OCI-LY7 (cell line): ENCODE data around the gene POLR2E. TPM values are rescaled to one million over a fixed set of nuclear protein-coding genes. Genes with fewer than 3 reads are reported as not detected.
A peak's percentile ranks its signal among the peaks of the same experiment; 100 is the strongest.

Experiments used
- BruUV-seq: library from RNA; stranded (reverse); fragments of 400-500 nt; replicated peaks from 2 replicates; lab custom pipeline; 2021; lab: Mats Ljungman, UMichigan
- CTCF ChIA-PET: fragments of 300-600 bp; sonication (Branson Sonifier 250); formaldehyde crosslinking; loops from one replicate; lab custom pipeline; 2022; ENCODE audit warnings: antibody characterized with exemption; ENCODE audit not compliant: unreplicated experiment; lab: Charles Lee
- POLR2A ChIA-PET: fragments of 300-600 bp; sonication (Branson Sonifier 250); formaldehyde crosslinking; loops from one replicate; lab custom pipeline; 2022; ENCODE audit warnings: antibody characterized with exemption; lab: Charles Lee
- DNase-seq: peaks from one replicate; pipeline ENCODE4 v3.0.0-alpha.2; 2015; ENCODE audit warnings: low spot score
- H2AFZ ChIP-seq: fragments of 200-600 bp; sonication (generic), shearing (Covaris generic); 2 replicates; pipeline ENCODE4 v1.6.1; 2014; ENCODE audit warnings: mild to moderate bottlenecking, antibody characterized with exemption, low read length, moderate library complexity
- H3K27ac ChIP-seq: fragments of 200-600 bp; sonication (generic); 2 replicates; pipeline ENCODE4 v1.5.1; 2014; ENCODE audit warnings: mixed run types, low read depth, mild to moderate bottlenecking, moderate library complexity, low read length, inconsistent platforms; ENCODE audit not compliant: poor library complexity, severe bottlenecking
- H3K36me3 ChIP-seq: fragments of 200-600 bp; sonication (generic); 2 replicates; pipeline ENCODE4 v1.6.1; 2014; ENCODE audit warnings: mild to moderate bottlenecking, antibody characterized with exemption, low read length, moderate library complexity, mixed read lengths; ENCODE audit not compliant: insufficient read depth
- H3K4me1 ChIP-seq: fragments of 200-600 bp; sonication (generic); 2 replicates; pipeline ENCODE4 v1.5.1; 2014; ENCODE audit warnings: mild to moderate bottlenecking, low read length; ENCODE audit not compliant: insufficient read depth, poor library complexity, severe bottlenecking
- H3K4me2 ChIP-seq: fragments of 200-600 bp; sonication (generic); 2 replicates; pipeline ENCODE4 v1.6.1; 2014; ENCODE audit warnings: mild to moderate bottlenecking, low read length
- H3K4me3 ChIP-seq: fragments of 200-600 bp; sonication (generic); 2 replicates; pipeline ENCODE4 v1.5.1; 2014; ENCODE audit warnings: mild to moderate bottlenecking, low read depth, low read length; ENCODE audit not compliant: poor library complexity, severe bottlenecking
- H3K79me2 ChIP-seq: fragments of 200-600 bp; sonication (generic); 2 replicates; pipeline ENCODE4 v1.6.1; 2016; ENCODE audit warnings: low read depth, mild to moderate bottlenecking, low read length, moderate library complexity, mixed read lengths; ENCODE audit not compliant: insufficient read depth
- H3K9me2 ChIP-seq: fragments of 200-600 bp; sonication (generic); 2 replicates; pipeline ENCODE4 v1.6.1; 2016; ENCODE audit warnings: mild to moderate bottlenecking, low read length, mixed read lengths; ENCODE audit not compliant: insufficient read depth
- H3K9me3 ChIP-seq: fragments of 200-600 bp; sonication (generic); 2 replicates; pipeline ENCODE4 v1.6.1; 2014; ENCODE audit warnings: mild to moderate bottlenecking, mixed run types, low read length, mixed read lengths
- H4K20me1 ChIP-seq: fragments of 200-600 bp; sonication (generic); 2 replicates; pipeline ENCODE4 v1.6.1; 2014; ENCODE audit warnings: mild to moderate bottlenecking, antibody characterized with exemption, low read length, moderate library complexity, mixed read lengths; ENCODE audit not compliant: insufficient read depth
- EZH2phosphoT487 ChIP-seq: fragments of 200-600 bp; sonication (generic); IDR thresholded peaks from 2 replicates; pipeline ENCODE4 v1.6.1; 2018; ENCODE audit warnings: low read depth, borderline replicate concordance, mild to moderate bottlenecking, mixed run types, antibody characterized with exemption, low read length, moderate library complexity, mixed read lengths
- intact Hi-C: fragments of 100-400 bp; cut with micrococcal nuclease; formaldehyde crosslinking; loops from one replicate; pipeline ENCODE4 v1.10.0; 2022; ENCODE audit not compliant: unreplicated experiment
- total RNA-seq, 2 experiments: library from RNA; depleted of rRNA in 1 of 2; stranded (reverse); fragments of >200 nt in 1 of 2; shearing (Covaris generic) in 1 of 2; gene quantifications; 2 replicates each; pipeline ENCODE4 v1.2.3, GENCODE V29; 2014 to 2022
- TF ChIP-seq, protein P1 (sequence below): fragments of 200-600 bp; sonication (generic); conservative IDR thresholded peaks from 2 replicates; pipeline ENCODE4 v1.5.1; 2014; ENCODE audit warnings: mild to moderate bottlenecking, antibody characterized with exemption, low read length, moderate library complexity, mixed read lengths

The POLR2E gene
- total RNA-seq, 2 experiments from 2014 or later, result 153 to 193 TPM

DNA sequence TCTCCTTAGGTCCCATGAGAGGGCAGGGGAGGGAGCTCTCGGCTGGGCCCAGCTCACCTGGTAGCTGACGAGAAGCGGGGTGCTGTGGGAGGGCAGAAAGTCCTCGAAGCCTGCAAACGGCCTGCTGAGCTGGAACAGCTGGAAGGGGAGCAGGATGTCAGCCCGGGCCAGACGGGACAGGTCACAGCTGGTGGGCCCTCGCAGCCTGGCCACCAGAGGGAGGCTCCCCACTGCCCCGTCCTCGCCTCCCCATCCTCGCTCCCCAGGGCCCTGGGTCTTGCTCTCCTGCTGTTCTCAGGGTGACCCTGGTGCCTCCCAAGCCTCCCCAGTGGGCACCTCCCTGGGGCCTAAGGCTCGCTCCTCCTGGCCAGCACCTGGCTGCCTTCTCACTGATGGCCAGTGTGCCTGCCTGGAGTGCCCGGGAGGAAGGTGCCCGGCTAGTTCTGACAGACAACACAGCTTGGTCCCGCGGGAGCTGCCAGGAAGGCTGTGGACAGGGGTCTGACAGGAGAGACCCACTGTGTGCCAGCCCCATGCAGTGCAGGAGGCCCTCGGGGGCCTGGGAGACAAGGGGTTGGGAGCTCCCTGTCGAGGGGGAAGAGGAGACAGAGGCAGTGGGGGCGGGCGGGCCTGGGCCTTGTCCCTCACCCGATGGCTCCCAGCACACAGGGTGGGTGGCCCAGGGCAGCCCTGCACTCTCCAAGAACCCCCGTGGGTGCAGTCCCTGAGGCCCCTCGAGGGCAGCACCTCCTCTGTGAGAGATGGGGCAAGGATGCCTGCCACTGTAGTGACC lies 28.9 kb upstream of the POLR2E start:
- ChIA-PET CTCF (no interaction called here), POLR2A (no interaction called here)

DNA sequence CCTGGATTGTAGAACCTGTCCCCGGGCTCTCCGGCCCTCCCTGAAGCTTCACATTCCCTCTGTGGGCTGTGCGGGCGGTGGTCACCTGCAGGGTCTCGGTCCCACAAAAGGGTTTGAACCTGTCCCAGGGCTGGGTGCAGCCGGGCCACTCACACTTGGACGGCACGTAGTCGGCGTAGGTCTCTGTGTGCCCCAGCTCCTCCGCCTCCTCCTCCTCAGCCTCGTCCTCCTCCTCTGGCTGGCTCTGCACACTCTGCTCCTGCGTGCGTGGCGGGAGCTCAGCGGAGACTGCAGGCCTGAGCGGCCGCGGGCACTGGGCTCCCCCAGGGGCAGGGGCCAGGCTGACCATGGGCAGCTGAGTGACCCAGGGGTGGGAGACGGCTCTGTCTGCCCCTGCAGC lies 28.2 kb upstream of the POLR2E start:
- no peak for TF ChIP-seq EZH2phosphoT487
- TF ChIP-seq, protein P1, sequence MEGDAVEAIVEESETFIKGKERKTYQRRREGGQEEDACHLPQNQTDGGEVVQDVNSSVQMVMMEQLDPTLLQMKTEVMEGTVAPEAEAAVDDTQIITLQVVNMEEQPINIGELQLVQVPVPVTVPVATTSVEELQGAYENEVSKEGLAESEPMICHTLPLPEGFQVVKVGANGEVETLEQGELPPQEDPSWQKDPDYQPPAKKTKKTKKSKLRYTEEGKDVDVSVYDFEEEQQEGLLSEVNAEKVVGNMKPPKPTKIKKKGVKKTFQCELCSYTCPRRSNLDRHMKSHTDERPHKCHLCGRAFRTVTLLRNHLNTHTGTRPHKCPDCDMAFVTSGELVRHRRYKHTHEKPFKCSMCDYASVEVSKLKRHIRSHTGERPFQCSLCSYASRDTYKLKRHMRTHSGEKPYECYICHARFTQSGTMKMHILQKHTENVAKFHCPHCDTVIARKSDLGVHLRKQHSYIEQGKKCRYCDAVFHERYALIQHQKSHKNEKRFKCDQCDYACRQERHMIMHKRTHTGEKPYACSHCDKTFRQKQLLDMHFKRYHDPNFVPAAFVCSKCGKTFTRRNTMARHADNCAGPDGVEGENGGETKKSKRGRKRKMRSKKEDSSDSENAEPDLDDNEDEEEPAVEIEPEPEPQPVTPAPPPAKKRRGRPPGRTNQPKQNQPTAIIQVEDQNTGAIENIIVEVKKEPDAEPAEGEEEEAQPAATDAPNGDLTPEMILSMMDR, result no peak
- intact Hi-C loops, result no loop called here
- no peak for DNase-seq
- H3K27ac ChIP-seq, result no peak overlapping the region
- no peak overlapping the region for H3K4me2 ChIP-seq
- no peaks in the 10 kb centered on the region for H3K9me2 ChIP-seq
- H3K4me1 ChIP-seq, result no peaks in the 10 kb centered on the region
- H3K79me2 ChIP-seq, result no peaks in the 10 kb centered on the region
- no peak overlapping the region for H2AFZ ChIP-seq
- peaks cover 62% of the 10 kb centered on the region for H3K36me3 ChIP-seq
- ChIA-PET POLR2A (no interaction called here), CTCF (no interaction called here)
- no peaks in the 10 kb centered on the region for H3K9me3 ChIP-seq
- H4K20me1 ChIP-seq, result no peaks in the 10 kb centered on the region; the same call in 1 of the 2 replicates
- BruUV-seq, result no TSS peak
- H3K4me3 ChIP-seq, result no peak overlapping the region

More for the DNA sequence above, 28.9 kb upstream of the POLR2E start:
- no peaks in the 10 kb centered on the region for H3K9me3 ChIP-seq
- DNase-seq, result no peak
- H3K27ac ChIP-seq, result no peak overlapping the region
- H3K36me3 ChIP-seq, result peaks cover 62% of the 10 kb centered on the region
- no peak for TF ChIP-seq EZH2phosphoT487
- TF ChIP-seq, protein P1, result no peak
- no peak overlapping the region for H2AFZ ChIP-seq
- H4K20me1 ChIP-seq, result no peaks in the 10 kb centered on the region; the same call in 1 of the 2 replicates
- no peaks in the 10 kb centered on the region for H3K79me2 ChIP-seq
- H3K4me3 ChIP-seq, result no peak overlapping the region
- intact Hi-C loops, result no loop called here
- H3K9me2 ChIP-seq, result no peaks in the 10 kb centered on the region
- H3K4me1 ChIP-seq, result no peaks in the 10 kb centered on the region
- no TSS peak for BruUV-seq
- no peak overlapping the region for H3K4me2 ChIP-seq

DNA sequence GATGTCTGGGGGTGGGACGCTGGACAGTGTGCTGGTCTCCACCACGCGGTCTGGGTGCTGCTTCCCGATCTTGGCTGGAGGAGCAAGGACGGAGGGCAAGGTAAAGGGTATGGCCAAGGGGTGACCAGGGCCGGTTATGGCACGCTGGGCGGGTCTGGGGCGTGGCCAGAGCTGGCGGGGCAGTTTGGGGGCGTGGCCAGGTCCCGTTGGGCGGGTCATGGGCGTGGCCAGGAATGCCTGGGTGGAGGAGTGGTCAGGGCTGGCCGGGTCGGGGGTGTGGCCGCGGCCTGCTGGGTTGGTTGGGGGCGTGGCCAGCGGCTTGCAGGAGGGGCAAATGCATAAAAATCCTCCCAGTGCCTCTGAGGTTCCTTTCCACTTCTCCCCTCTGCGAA lies 27.8 kb upstream of the POLR2E start:
- Histone ChIP-seq H3K79me2 (no peaks in the 10 kb centered on the region), H3K4me3 (no peak overlapping the region), H3K4me2 (no peak overlapping the region), H4K20me1 (no peaks in the 10 kb centered on the region; the same call in 1 of the 2 replicates), H2AFZ (no peak overlapping the region), H3K27ac (no peak overlapping the region), H3K36me3 (peaks cover 61% of the 10 kb centered on the region), H3K9me3 (no peaks in the 10 kb centered on the region), H3K9me2 (no peaks in the 10 kb centered on the region), H3K4me1 (no peaks in the 10 kb centered on the region)
- TF ChIP-seq, protein P1, result no peak
- no peak for TF ChIP-seq EZH2phosphoT487
- intact Hi-C loops, result no loop called here
- DNase-seq, result peak; percentile 71
- CTCF ChIA-PET, result interaction anchor here (0.6 kb wide), 1 partner anchor 13 kb away, joined by 6 read pairs; no protein-coding TSS in a partner anchor
- POLR2A ChIA-PET, result no interaction called here
- BruUV-seq, result no TSS peak
